Esophagus (tissue), 2 donors: ENCODE measurements around the gene SLC45A1. TPM values are rescaled to one million over a fixed set of nuclear protein-coding genes. Genes with fewer than 3 reads are reported as not detected.

Source experiments
- H3K27ac ChIP-seq, 2 donors: one replicate each; pipeline ENCODE4 v1.5.1; 2013; ENCODE audit warnings: low read depth in 2 of 2, mild to moderate bottlenecking in 2 of 2, inconsistent platforms in 1 of 2, low read length in 1 of 2, moderate library complexity in 1 of 2
- H3K27me3 ChIP-seq, 2 donors: one replicate each; pipeline ENCODE4 v1.6.1; 2013; ENCODE audit warnings: low read length in 2 of 2, control low read depth in 1 of 2, mild to moderate bottlenecking in 1 of 2; ENCODE audit not compliant: insufficient read depth in 2 of 2, control insufficient read depth in 1 of 2
- H3K36me3 ChIP-seq, 2 donors: one replicate each; pipeline ENCODE4 v1.6.1; 2013; ENCODE audit warnings: low read length in 1 of 2; ENCODE audit not compliant: control insufficient read depth in 2 of 2, insufficient read depth in 2 of 2
- H3K4me1 ChIP-seq, 2 donors: one replicate each; pipeline ENCODE4 v1.6.1; 2013; ENCODE audit warnings: low read length in 1 of 2; ENCODE audit not compliant: control insufficient read depth in 2 of 2, insufficient read depth in 2 of 2
- H3K4me3 ChIP-seq, 2 donors: one replicate each; pipeline ENCODE4 v1.5.1; 2013; ENCODE audit warnings: low read length in 2 of 2, mild to moderate bottlenecking in 2 of 2, low read depth in 1 of 2, moderate library complexity in 1 of 2
- H3K9me3 ChIP-seq, 2 donors: one replicate each; pipeline ENCODE4 v1.6.1; 2013; ENCODE audit warnings: mild to moderate bottlenecking in 2 of 2, low read depth in 1 of 2, low read length in 1 of 2, moderate library complexity in 1 of 2; ENCODE audit not compliant: control insufficient read depth in 2 of 2, insufficient read depth in 1 of 2
- WGBS, 2 donors: extraction: QIAGEN DNeasy Blood & Tissue Kit; methylation state at CpG; one replicate each; pipeline ENCODE4 v1.1.7; 2013; 5-methylcytosine and 5-hydroxymethylcytosine counted together
- polyA plus RNA-seq, 2 donors: library from polyadenylated mRNA; stranded (reverse); fragments of 200-250 nt; gene quantifications; one replicate each; pipeline ENCODE4 v1.2.3, GENCODE V29; 2013
- donor health status: healthy with polysubstance abuse.
- donor health status: Bipolar disorder and iron deficiency.

Gene SLC45A1
- polyA plus RNA-seq, 2 donors = 0.61 to 1.1 TPM

GRCh38 chr1:8333246-8333987, 15.5 kb downstream of the SLC45A1 start:
- Histone ChIP-seq H3K9me3 (no peaks in the 10 kb centered on the region), H3K36me3 (peaks cover 0 to 4% of the 10 kb centered on the region in 2 donors), H3K4me3 (no peak overlapping the region), H3K27me3 (no peaks in the 10 kb centered on the region), H3K27ac (no peak overlapping the region), H3K4me1 (no peaks in the 10 kb centered on the region)
- 88% methylated on average over 16 of the region's 16 CpGs for WGBS, 2 donors

GRCh38 chr1:8334106-8334851, 16.4 kb downstream of the SLC45A1 start:
- Histone ChIP-seq H3K9me3 (no peaks in the 10 kb centered on the region), H3K4me3 (no peak overlapping the region), H3K36me3 (peaks cover 0 to 4% of the 10 kb centered on the region in 2 donors), H3K4me1 (no peaks in the 10 kb centered on the region), H3K27ac (no peak overlapping the region), H3K27me3 (no peaks in the 10 kb centered on the region)
- 92% methylated on average over 24 of the region's 24 CpGs for WGBS, 2 donors

- H3K4me1 ChIP-seq = no peaks in the 10 kb centered on the region
- H3K4me3 ChIP-seq = no peak overlapping the region
- H3K27me3 ChIP-seq = no peaks in the 10 kb centered on the region
- WGBS, 2 donors = 95% methylated on average over 25 to 27 of the region's 27 CpGs
- no peak overlapping the region for H3K27ac ChIP-seq
- no peaks in the 10 kb centered on the region for H3K9me3 ChIP-seq
- H3K36me3 ChIP-seq = peaks cover 0 to 4% of the 10 kb centered on the region in 2 donors
These were observed 17.3 kb downstream of the SLC45A1 start for GRCh38 chr1:8335246-8335645.

- H3K27me3 ChIP-seq = no peaks in the 10 kb centered on the region
- 95% methylated on average over 25 of the region's 25 CpGs for WGBS, 2 donors
- peaks cover 0 to under 1% of the 10 kb centered on the region in 2 donors for H3K4me1 ChIP-seq
- H3K9me3 ChIP-seq = no peaks in the 10 kb centered on the region
- no peak overlapping the region for H3K4me3 ChIP-seq
- no peak overlapping the region for H3K27ac ChIP-seq
- H3K36me3 ChIP-seq = peaks cover 0 to 4% of the 10 kb centered on the region in 2 donors
These were observed 20.0 kb downstream of the SLC45A1 start for GRCh38 chr1:8337776-8338525.

GRCh38 chr1:8338526-8339202, 20.8 kb downstream of the SLC45A1 start:
- H3K9me3 ChIP-seq = no peaks in the 10 kb centered on the region
- WGBS, 2 donors = 93 to 94% methylated on average over 26 of the region's 26 CpGs
- peaks cover 0 to 4% of the 10 kb centered on the region in 2 donors for H3K36me3 ChIP-seq
- no peak overlapping the region for H3K27ac ChIP-seq
- H3K27me3 ChIP-seq = no peaks in the 10 kb centered on the region
- H3K4me3 ChIP-seq = no peak overlapping the region
- peaks cover 0 to 7% of the 10 kb centered on the region in 2 donors for H3K4me1 ChIP-seq

DNA sequence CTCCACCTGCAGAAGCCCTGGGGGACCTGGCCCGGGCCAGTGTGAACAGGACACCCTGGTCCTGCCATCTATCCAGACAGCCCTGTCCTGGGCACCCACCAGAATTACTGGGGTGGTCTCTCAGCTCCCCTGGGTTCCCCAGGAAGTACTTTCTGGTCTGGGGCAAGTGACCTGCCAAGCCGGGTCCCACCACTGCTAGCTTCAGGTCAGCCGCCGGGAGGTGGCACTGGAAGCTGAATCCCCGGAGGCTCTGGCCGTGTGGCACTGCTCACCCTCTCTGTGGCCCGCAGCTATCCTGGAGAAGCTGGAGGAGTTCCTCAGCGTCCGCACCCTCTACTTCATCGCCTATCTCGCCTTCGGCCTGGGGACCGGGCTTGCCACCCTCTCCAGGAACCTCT, 21.3 kb downstream of the SLC45A1 start:
- Histone ChIP-seq H3K27ac (no peak overlapping the region), H3K27me3 (no peaks in the 10 kb centered on the region), H3K36me3 (peaks cover 0 to 4% of the 10 kb centered on the region in 2 donors), H3K4me3 (no peak overlapping the region), H3K4me1 (peaks cover 0 to 10% of the 10 kb centered on the region in 2 donors), H3K9me3 (no peaks in the 10 kb centered on the region)
- 92 to 93% methylated on average over 13 of the region's 13 CpGs for WGBS, 2 donors

GRCh38 chr1:8340448-8340847, 22.5 kb downstream of the SLC45A1 start:
- Histone ChIP-seq H3K4me1 (peaks cover 0 to 10% of the 10 kb centered on the region in 2 donors), H3K27me3 (no peaks in the 10 kb centered on the region), H3K27ac (no peak overlapping the region), H3K9me3 (no peaks in the 10 kb centered on the region), H3K4me3 (no peak overlapping the region), H3K36me3 (peaks cover 0 to 3% of the 10 kb centered on the region in 2 donors)
- 65 to 78% methylated on average over 6 of the region's 6 CpGs for WGBS, 2 donors

- Histone ChIP-seq H3K36me3 (peaks cover 0 to 2% of the 10 kb centered on the region in 2 donors), H3K27me3 (no peaks in the 10 kb centered on the region), H3K4me1 (peaks cover 0 to 10% of the 10 kb centered on the region in 2 donors), H3K9me3 (no peaks in the 10 kb centered on the region), H3K4me3 (no peak overlapping the region), H3K27ac (peak overlapping the region in 1 of 2 donors; percentile 47)
- WGBS, 2 donors = 82 to 85% methylated on average over 10 of the region's 10 CpGs
These were observed 24.4 kb downstream of the SLC45A1 start for GRCh38 chr1:8342325-8342724.

DNA sequence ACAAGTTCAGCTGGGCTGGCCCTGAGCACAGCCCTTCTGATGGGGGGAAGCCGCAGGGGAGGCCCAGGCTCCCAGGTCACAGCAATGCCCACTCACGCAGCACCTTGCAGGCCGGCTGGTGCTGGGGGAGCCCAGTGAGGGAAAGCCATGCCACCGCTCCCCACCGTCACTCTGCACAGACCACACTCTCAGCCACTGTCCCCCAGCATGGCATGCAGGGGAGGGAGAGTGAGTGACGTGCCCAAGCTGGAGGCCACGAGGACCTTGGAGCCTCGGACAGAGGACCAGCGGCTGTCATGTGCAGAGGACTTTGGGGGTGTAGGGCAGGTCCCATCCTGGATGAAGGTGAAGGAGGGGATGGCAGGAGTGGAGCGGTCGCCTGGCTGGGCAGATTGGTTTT, 25.1 kb downstream of the SLC45A1 start:
- H3K9me3 ChIP-seq = no peaks in the 10 kb centered on the region
- 64 to 72% methylated on average over 11 of the region's 11 CpGs for WGBS, 2 donors
- peak overlapping the region; percentile 77 to 88 for H3K27ac ChIP-seq
- H3K36me3 ChIP-seq = no peaks in the 10 kb centered on the region
- no peaks in the 10 kb centered on the region for H3K27me3 ChIP-seq
- peaks cover 0 to 16% of the 10 kb centered on the region in 2 donors for H3K4me1 ChIP-seq
- H3K4me3 ChIP-seq = no peak overlapping the region
